IMR-90 (cell line): Measurements from ENCODE around the gene SETD3.

Experiments
- CEBPB ChIP-seq: IDR thresholded peaks from 2 replicates; pipeline ENCODE4 v1.6.1; 2012; ENCODE audit warnings: low read depth, low read length, improper control_type of control experiment
- CHD1 ChIP-seq: IDR thresholded peaks from 2 replicates; pipeline ENCODE4 v1.6.1; 2012; ENCODE audit warnings: low read depth, low read length, improper control_type of control experiment
- CTCF ChIP-seq: conservative IDR thresholded peaks from 2 replicates; pipeline ENCODE4 v1.5.1; 2012; ENCODE audit warnings: mild to moderate bottlenecking, low read depth, low read length, improper control_type of control experiment
- FOS ChIP-seq: fragments of 150-350 bp; IDR thresholded peaks from 2 replicates; pipeline ENCODE4 v1.6.1; 2016; ENCODE audit warnings: low read depth, low read length
- MAFK ChIP-seq: IDR thresholded peaks from 2 replicates; pipeline ENCODE4 v1.6.1; 2012; ENCODE audit warnings: low read depth, low read length, improper control_type of control experiment
- MAZ ChIP-seq: IDR thresholded peaks from 2 replicates; pipeline ENCODE4 v1.6.1; 2012; ENCODE audit warnings: low read depth, mild to moderate bottlenecking, low read length, improper control_type of control experiment, moderate library complexity, borderline replicate concordance
- NFE2L2 ChIP-seq: fragments of 150-350 bp; IDR thresholded peaks from 2 replicates; pipeline ENCODE4 v1.6.1; 2016; ENCODE audit warnings: low read depth, mild to moderate bottlenecking, low read length
- POLR2A ChIP-seq: IDR thresholded peaks from 2 replicates; pipeline ENCODE4 v1.6.1; 2012; ENCODE audit warnings: mild to moderate bottlenecking, low read depth, low read length
- RAD21 ChIP-seq: IDR thresholded peaks from 2 replicates; pipeline ENCODE4 v1.6.1; 2012; ENCODE audit warnings: low read length, improper control_type of control experiment
- RCOR1 ChIP-seq: IDR thresholded peaks from 2 replicates; pipeline ENCODE4 v1.6.1; 2012; ENCODE audit warnings: mild to moderate bottlenecking, low read length, improper control_type of control experiment; ENCODE audit not compliant: insufficient replicate concordance
- TF ChIP-seq, protein P1 (sequence below): fragments of 150-350 bp; IDR thresholded peaks from 2 replicates; pipeline ENCODE4 v1.6.1; 2017; ENCODE audit warnings: mild to moderate bottlenecking, antibody characterized with exemption, low read length, low read depth

GRCh38 chr14:99467336-99468078 lies 13.2 kb downstream of the SETD3 start:
- TF ChIP-seq CTCF: no peak
- no peak for TF ChIP-seq MAZ
- TF ChIP-seq FOS: no peak
- TF ChIP-seq, protein P1, sequence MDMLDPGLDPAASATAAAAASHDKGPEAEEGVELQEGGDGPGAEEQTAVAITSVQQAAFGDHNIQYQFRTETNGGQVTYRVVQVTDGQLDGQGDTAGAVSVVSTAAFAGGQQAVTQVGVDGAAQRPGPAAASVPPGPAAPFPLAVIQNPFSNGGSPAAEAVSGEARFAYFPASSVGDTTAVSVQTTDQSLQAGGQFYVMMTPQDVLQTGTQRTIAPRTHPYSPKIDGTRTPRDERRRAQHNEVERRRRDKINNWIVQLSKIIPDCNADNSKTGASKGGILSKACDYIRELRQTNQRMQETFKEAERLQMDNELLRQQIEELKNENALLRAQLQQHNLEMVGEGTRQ: no peak
- no peak for TF ChIP-seq CEBPB
- no peak for TF ChIP-seq POLR2A
- TF ChIP-seq MAFK: no peak
- no peak for TF ChIP-seq RAD21
- TF ChIP-seq CHD1: no peak
- no peak for TF ChIP-seq NFE2L2
- TF ChIP-seq RCOR1: no peak
